ENCODE results near the gene RAB36. TPM values are rescaled to one million over a fixed set of nuclear protein-coding genes. Genes with fewer than 3 reads are reported as not detected.

RAB36 gene
- polyA plus RNA-seq, 1 donor (not counting 4 experiments of a cell fraction or from before 2014, with no cell fraction given): 1.9 TPM

DNA sequence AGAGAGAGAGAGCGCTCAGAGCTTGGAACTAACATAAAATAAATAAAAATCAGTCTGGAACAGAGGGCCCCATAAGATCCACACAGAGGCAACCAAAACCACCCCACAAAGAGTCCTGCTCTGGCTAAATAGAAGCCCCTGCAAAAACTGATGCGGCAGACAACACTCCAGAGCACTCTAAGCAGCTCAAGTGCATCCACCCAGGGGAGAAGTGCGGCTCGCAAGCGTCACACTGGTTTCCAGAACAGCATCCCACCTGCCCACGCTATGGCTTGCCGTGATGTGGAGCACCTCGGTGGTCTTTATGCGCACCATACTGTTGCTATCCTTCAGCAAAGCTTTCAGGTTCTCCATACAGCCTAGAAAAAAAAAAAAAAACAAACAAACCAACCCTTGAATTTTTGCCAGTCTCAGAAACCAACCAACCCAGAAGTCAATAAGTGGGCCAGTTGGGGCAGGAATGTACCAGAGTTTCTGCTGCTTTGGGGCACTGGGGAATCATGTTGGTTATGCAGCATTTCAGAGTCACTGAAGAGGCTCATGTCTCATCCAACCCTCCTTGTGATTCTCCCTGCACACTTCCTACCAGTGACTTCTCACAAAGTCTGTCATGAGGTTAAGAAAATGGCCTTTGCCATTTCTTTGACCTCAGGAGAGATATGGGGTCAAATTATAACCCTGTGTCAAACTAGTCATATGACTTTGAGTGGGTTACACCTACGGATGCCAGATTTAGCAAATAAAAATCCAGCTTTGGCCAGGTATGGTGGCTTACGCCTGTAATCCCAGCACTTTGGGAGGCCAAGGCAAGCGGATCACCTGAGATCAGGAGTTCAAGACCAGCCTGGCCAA is 6.5 kb upstream of the RAB36 start:
- no peak for DNase-seq (ENCODE audit: low read depth, low spot score)
- H3K79me2 ChIP-seq (ENCODE audit: control insufficient read depth, insufficient read depth, low read length): no peaks in the 10 kb centered on the region
- no peaks in the 10 kb centered on the region for H3K9me3 ChIP-seq (ENCODE audit: control insufficient read depth, low read depth, low read length)
- H3K36me3 ChIP-seq (ENCODE audit: control insufficient read depth in 2 of 2, extremely low read depth in 1 of 2, insufficient read depth in 2 of 2, low read length in 2 of 2): no peaks in the 10 kb centered on the region
- H3K4me3 ChIP-seq (ENCODE audit: control insufficient read depth in 2 of 3, extremely low read depth in 1 of 3, insufficient read depth in 2 of 3, low read depth in 1 of 3, low read length in 3 of 3): peak overlapping the region in 1 of 3 experiments; percentile 1
- FAIRE-seq: peak; percentile 32
- H3K27me3 ChIP-seq (ENCODE audit: control insufficient read depth, extremely low read depth, insufficient read depth, low read length): no peaks in the 10 kb centered on the region
- H3K4me1 ChIP-seq (ENCODE audit: control insufficient read depth, extremely low read depth, insufficient read depth, low read length): peaks cover 29% of the 10 kb centered on the region
- H2AFZ ChIP-seq (ENCODE audit: control insufficient read depth, low read length): peak overlapping the region; percentile 33
- peak overlapping the region; percentile 34 for H3K9ac ChIP-seq (ENCODE audit: control insufficient read depth, extremely low read depth, insufficient read depth, low read length)
- dilution Hi-C loops (cut with MboI; ENCODE audit: extremely low pct_ligation_motif_present, low sequenced_read_pairs): no loop called here
- no peaks in the 10 kb centered on the region for H4K20me1 ChIP-seq (ENCODE audit: control insufficient read depth, extremely low read depth, insufficient read depth, low read length)
- no peaks in the 10 kb centered on the region for H3K9me1 ChIP-seq (ENCODE audit: control insufficient read depth, extremely low read depth, insufficient read depth, low read length)
- H3K27ac ChIP-seq (ENCODE audit: control insufficient read depth, insufficient read depth, low read length): peak overlapping the region; percentile 8
- peak overlapping the region; percentile 42 for H3K4me2 ChIP-seq (ENCODE audit: control insufficient read depth, extremely low read depth, insufficient read depth, low read depth, low read length)
- TF ChIP-seq EZH2 (IDR thresholded peaks at IDR 0.05; ENCODE audit: low read length): no peak
- TF ChIP-seq, protein P1, sequence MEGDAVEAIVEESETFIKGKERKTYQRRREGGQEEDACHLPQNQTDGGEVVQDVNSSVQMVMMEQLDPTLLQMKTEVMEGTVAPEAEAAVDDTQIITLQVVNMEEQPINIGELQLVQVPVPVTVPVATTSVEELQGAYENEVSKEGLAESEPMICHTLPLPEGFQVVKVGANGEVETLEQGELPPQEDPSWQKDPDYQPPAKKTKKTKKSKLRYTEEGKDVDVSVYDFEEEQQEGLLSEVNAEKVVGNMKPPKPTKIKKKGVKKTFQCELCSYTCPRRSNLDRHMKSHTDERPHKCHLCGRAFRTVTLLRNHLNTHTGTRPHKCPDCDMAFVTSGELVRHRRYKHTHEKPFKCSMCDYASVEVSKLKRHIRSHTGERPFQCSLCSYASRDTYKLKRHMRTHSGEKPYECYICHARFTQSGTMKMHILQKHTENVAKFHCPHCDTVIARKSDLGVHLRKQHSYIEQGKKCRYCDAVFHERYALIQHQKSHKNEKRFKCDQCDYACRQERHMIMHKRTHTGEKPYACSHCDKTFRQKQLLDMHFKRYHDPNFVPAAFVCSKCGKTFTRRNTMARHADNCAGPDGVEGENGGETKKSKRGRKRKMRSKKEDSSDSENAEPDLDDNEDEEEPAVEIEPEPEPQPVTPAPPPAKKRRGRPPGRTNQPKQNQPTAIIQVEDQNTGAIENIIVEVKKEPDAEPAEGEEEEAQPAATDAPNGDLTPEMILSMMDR (optimal IDR thresholded peaks at IDR 0.05 in 1 of 3, IDR thresholded peaks at IDR 0.05 in 1 of 3, conservative IDR thresholded peaks at IDR 0.05 in 1 of 3; ENCODE audit: extremely low read depth in 1 of 3, insufficient read depth in 2 of 3, low read length in 3 of 3): no peak

DNA sequence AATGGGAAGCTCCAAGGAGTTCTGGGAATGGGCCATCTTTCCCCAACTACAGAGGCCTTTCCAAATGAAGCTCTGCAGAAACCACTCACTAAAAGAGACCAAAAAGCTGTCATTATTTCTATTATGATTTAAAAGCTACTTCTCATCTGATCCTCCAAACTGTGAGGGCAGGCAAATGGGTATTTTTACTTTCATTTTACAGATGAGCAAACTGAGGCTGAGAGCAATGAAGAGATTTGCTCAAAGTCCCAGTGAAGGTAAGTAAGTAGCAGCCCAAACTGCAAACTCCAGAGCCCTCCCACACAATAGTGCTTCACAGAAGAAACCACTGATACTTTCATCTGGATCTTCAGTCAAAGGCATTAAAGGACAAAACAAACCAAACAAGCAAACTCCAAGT is 4.9 kb upstream of the RAB36 start:
- Histone ChIP-seq H3K9ac (ENCODE audit: control insufficient read depth, extremely low read depth, insufficient read depth, low read length) (no peak overlapping the region), H3K4me2 (ENCODE audit: control insufficient read depth, extremely low read depth, insufficient read depth, low read depth, low read length) (no peak overlapping the region), H3K79me2 (ENCODE audit: control insufficient read depth, insufficient read depth, low read length) (no peaks in the 10 kb centered on the region), H3K27me3 (ENCODE audit: control insufficient read depth, extremely low read depth, insufficient read depth, low read length) (no peaks in the 10 kb centered on the region), H3K4me3 (ENCODE audit: control insufficient read depth in 2 of 3, extremely low read depth in 1 of 3, insufficient read depth in 2 of 3, low read depth in 1 of 3, low read length in 3 of 3) (no peak overlapping the region), H3K27ac (ENCODE audit: control insufficient read depth, insufficient read depth, low read length) (no peak overlapping the region), H3K4me1 (ENCODE audit: control insufficient read depth, extremely low read depth, insufficient read depth, low read length) (peaks cover 30% of the 10 kb centered on the region), H3K9me3 (ENCODE audit: control insufficient read depth, low read depth, low read length) (no peaks in the 10 kb centered on the region), H4K20me1 (ENCODE audit: control insufficient read depth, extremely low read depth, insufficient read depth, low read length) (no peaks in the 10 kb centered on the region), H2AFZ (ENCODE audit: control insufficient read depth, low read length) (no peak overlapping the region), H3K36me3 (ENCODE audit: control insufficient read depth in 2 of 2, extremely low read depth in 1 of 2, insufficient read depth in 2 of 2, low read length in 2 of 2) (no peaks in the 10 kb centered on the region), H3K9me1 (ENCODE audit: control insufficient read depth, extremely low read depth, insufficient read depth, low read length) (no peaks in the 10 kb centered on the region)
- DNase-seq (ENCODE audit: low read depth, low spot score) (no peak), FAIRE-seq (no peak)
- dilution Hi-C loops (cut with MboI; ENCODE audit: extremely low pct_ligation_motif_present, low sequenced_read_pairs): no loop called here
- TF ChIP-seq, protein P1 (optimal IDR thresholded peaks at IDR 0.05 in 1 of 3, IDR thresholded peaks at IDR 0.05 in 1 of 3, conservative IDR thresholded peaks at IDR 0.05 in 1 of 3; ENCODE audit: extremely low read depth in 1 of 3, insufficient read depth in 2 of 3, low read length in 3 of 3): no peak
- TF ChIP-seq EZH2 (IDR thresholded peaks at IDR 0.05; ENCODE audit: low read length): no peak

All from keratinocyte (primary cell).